Measurements from ENCODE around the gene TWF2. TPM values are rescaled to one million over a fixed set of nuclear protein-coding genes. Genes with fewer than 3 reads are reported as not detected.
A peak's percentile ranks its signal among the peaks of the same experiment; 100 is the strongest.

TWF2 gene
- total RNA-seq, 4 donors from 2014 or later = 45.9 to 105 (median 50.2) TPM

- Histone ChIP-seq H3K9me3 (no peaks in the 10 kb centered on the region), H3K27me3 (no peaks in the 10 kb centered on the region), H3K27ac (peak overlapping the region; percentile 57 to 70), H3K36me3 (no peaks in the 10 kb centered on the region), H3K4me3 (no peak overlapping the region), H3K4me1 (peaks cover 0 to 10% of the 10 kb centered on the region in 2 donors)
- DNase-seq = peak; percentile 87 to 89
- intact Hi-C loops (cut with DNase I; ENCODE audit: low total_unique reads) = no loop called here
- TF ChIP-seq POLR2A (IDR thresholded peaks at IDR 0.05) = no peak
- no peak for TF ChIP-seq CTCF (IDR thresholded peaks at IDR 0.05)
These were observed 44.3 kb downstream of the TWF2 start for GRCh38 chr3:52194485-52195290.

GRCh38 chr3:52193065-52193464 lies 45.9 kb downstream of the TWF2 start:
- peaks cover 0 to 10% of the 10 kb centered on the region in 2 donors for H3K4me1 ChIP-seq
- H3K9me3 ChIP-seq = no peaks in the 10 kb centered on the region
- no peak for TF ChIP-seq CTCF (IDR thresholded peaks at IDR 0.05)
- no peak for TF ChIP-seq POLR2A (IDR thresholded peaks at IDR 0.05)
- peak; percentile 42 to 60 for DNase-seq
- H3K27ac ChIP-seq = no peak overlapping the region
- intact Hi-C loops (cut with DNase I; ENCODE audit: low total_unique reads) = no loop called here
- H3K36me3 ChIP-seq = no peaks in the 10 kb centered on the region
- H3K4me3 ChIP-seq = no peak overlapping the region
- H3K27me3 ChIP-seq = no peaks in the 10 kb centered on the region

GRCh38 chr3:52191663-52192062 lies 47.3 kb downstream of the TWF2 start:
- no peak for DNase-seq
- Histone ChIP-seq H3K4me3 (no peak overlapping the region), H3K36me3 (no peaks in the 10 kb centered on the region), H3K4me1 (peaks cover 0 to 10% of the 10 kb centered on the region in 2 donors), H3K27ac (no peak overlapping the region), H3K27me3 (no peaks in the 10 kb centered on the region), H3K9me3 (no peaks in the 10 kb centered on the region)
- intact Hi-C loops (cut with DNase I; ENCODE audit: low total_unique reads) = no loop called here
- TF ChIP-seq CTCF (IDR thresholded peaks at IDR 0.05) = no peak
- no peak for TF ChIP-seq POLR2A (IDR thresholded peaks at IDR 0.05)

GRCh38 chr3:52190294-52191074 lies 48.5 kb downstream of the TWF2 start:
- peak; percentile 38 to 73 for DNase-seq
- Histone ChIP-seq H3K4me3 (no peak overlapping the region), H3K36me3 (no peaks in the 10 kb centered on the region)

More at GRCh38 chr3:52190294-52191074, 48.5 kb downstream of the TWF2 start:
- H3K27ac ChIP-seq = peak overlapping the region; percentile 34 to 64
- H3K4me1 ChIP-seq = peaks cover 0 to 10% of the 10 kb centered on the region in 2 donors
- no peak for TF ChIP-seq POLR2A (IDR thresholded peaks at IDR 0.05)
- TF ChIP-seq CTCF (IDR thresholded peaks at IDR 0.05) = no peak
- no peaks in the 10 kb centered on the region for H3K27me3 ChIP-seq
- intact Hi-C loops (cut with DNase I; ENCODE audit: low total_unique reads) = no loop called here
- no peaks in the 10 kb centered on the region for H3K9me3 ChIP-seq
